ENCODE data around the gene INSRR. TPM values are rescaled to one million over a fixed set of nuclear protein-coding genes. Genes with fewer than 3 reads are reported as not detected.

Gene INSRR
- total and polyA plus RNA-seq, 9 of the 15 experiments (the other 6 are each of a cell fraction or from before 2014, with no cell fraction given) = 0.03 to 0.18 (median 0.06) TPM; not detected in 3

GRCh38 chr1:156865865-156866248 lies 6.9 kb upstream of the INSRR start (continued):
- TF ChIP-seq REST (IDR thresholded peaks at IDR 0.05; ENCODE audit: borderline replicate concordance) = no peak
- no peak for TF ChIP-seq REST (CRISPR knock-in tag; IDR thresholded peaks at IDR 0.05; ENCODE audit: low read depth)
- peak; percentile 70; the same call in 1 of the 2 replicates for TF ChIP-seq CBX1 (IDR thresholded peaks at IDR 0.05; ENCODE audit: low read depth)
- peak; percentile 24; the same call in 1 of the 2 replicates for TF ChIP-seq ESRRA (IDR thresholded peaks at IDR 0.05; ENCODE audit: borderline replicate concordance, low read depth)
- TF ChIP-seq SMARCA5 (IDR thresholded peaks at IDR 0.05) = peak; percentile 94
- TF ChIP-seq ZNF584 (CRISPR knock-in tag; IDR thresholded peaks at IDR 0.05; ENCODE audit: low read depth) = no peak
- 0 out of 2 replicates have a peak, but pooled peaks have one; percentile 27 for TF ChIP-seq NR1H2 (CRISPR knock-in tag; IDR thresholded peaks at IDR 0.05)
- TF ChIP-seq ZNF79 (CRISPR knock-in tag; IDR thresholded peaks at IDR 0.05; ENCODE audit: low read depth) = no peak
- no peak for TF ChIP-seq IRF1 (CRISPR knock-in tag; IDR thresholded peaks at IDR 0.05; ENCODE audit: borderline replicate concordance)
- peak; percentile 95 for TF ChIP-seq ZFP36 (IDR thresholded peaks at IDR 0.05; ENCODE audit: low read depth, low read length, partially characterized antibody)
- TF ChIP-seq ZNF431 (CRISPR knock-in tag; IDR thresholded peaks at IDR 0.05) = no peak
- TF ChIP-seq ZKSCAN1 (IDR thresholded peaks at IDR 0.05; ENCODE audit: low read depth, low read length) = no peak
- TF ChIP-seq SMARCE1 (IDR thresholded peaks at IDR 0.05) = no peak
- no peak for TF ChIP-seq NFYB (IDR thresholded peaks at IDR 0.05; ENCODE audit: extremely low read depth, insufficient read length)
- TF ChIP-seq ZNF445 (CRISPR knock-in tag; IDR thresholded peaks at IDR 0.05; ENCODE audit: low read depth) = no peak
- TF ChIP-seq GTF2F1 (IDR thresholded peaks at IDR 0.05; ENCODE audit: low read depth, low read length) = no peak
- no peak for TF ChIP-seq ZC3H8 (IDR thresholded peaks at IDR 0.05)
- peak; percentile 47 for TF ChIP-seq PHF20 (IDR thresholded peaks at IDR 0.05; ENCODE audit: partially characterized antibody)
- peak; percentile 70 for TF ChIP-seq CHD4 (IDR thresholded peaks at IDR 0.05; ENCODE audit: insufficient read depth, insufficient replicate concordance, low read depth, low read length, poor library complexity, severe bottlenecking)
- TF ChIP-seq E2F6 (IDR thresholded peaks at IDR 0.05; ENCODE audit: borderline replicate concordance in 1 of 2, extremely low read depth in 1 of 2, insufficient read depth in 1 of 2, insufficient read length in 1 of 2, low read depth in 1 of 2, low read length in 1 of 2, poor library complexity in 1 of 2, severe bottlenecking in 1 of 2) = no peak
- TF ChIP-seq SRSF7 (optimal IDR thresholded peaks at IDR 0.05; ENCODE audit: low read depth, low read length) = no peak

Measured in K562 (cell line).